GM04504 (cell line): Measurements from ENCODE around the gene GDPD5.

Experiments
- DNase-seq: peaks from one replicate; pipeline ENCODE4 v3.0.0-alpha.2; 2012; ENCODE audit warnings: low read depth

Gene GDPD5

DNA sequence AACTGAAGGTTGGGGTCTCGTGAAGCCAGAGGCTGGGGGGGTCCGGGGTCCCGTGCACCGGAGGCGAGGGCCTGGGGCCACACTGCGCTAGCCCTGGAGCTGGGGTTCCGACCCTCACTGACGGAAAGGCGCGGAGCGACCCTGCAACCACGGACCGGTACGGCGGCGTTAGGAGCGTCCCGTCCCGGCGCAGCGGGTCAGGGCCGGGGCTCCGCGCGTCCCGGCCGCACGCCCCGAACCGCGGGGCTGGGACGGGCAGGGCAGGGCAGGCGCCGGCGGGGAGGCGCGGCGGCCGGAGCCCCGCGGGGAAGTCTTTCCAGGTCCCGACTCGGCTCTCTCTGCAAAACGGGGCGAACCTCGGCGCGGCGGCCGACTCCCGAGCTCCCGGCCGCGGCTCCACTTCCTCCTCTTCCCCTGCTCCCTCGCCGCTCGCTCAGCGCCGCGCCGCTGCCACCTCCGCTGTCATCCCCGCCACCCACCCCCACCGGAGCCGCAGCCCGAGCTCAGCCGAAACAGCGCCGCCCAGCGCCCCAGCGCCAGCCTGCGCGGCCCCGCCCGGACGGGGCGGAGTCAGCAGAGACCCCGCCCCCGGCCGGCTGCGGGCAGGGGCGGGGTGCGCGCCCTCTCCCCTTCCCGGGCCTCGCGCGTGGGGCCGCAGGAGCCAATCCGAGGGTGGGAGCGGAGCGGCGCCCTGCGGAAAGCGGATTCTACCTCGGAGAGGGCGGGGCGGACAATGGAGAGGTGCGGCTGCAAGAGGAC lies at the start of gene GDPD5:
Gene GDPD5, minus strand, starts transcription at position 509 of the 759 bp plus-strand sequence. CDS start 48,206 bp downstream, outside the sequence.
- peak; percentile 69 for DNase-seq

GRCh38 chr11:75574698-75575602 lies 49.2 kb upstream of the GDPD5 start:
- DNase-seq: no peak

GRCh38 chr11:75572744-75573143 lies 47.0 kb upstream of the GDPD5 start:
- DNase-seq: no peak

DNA sequence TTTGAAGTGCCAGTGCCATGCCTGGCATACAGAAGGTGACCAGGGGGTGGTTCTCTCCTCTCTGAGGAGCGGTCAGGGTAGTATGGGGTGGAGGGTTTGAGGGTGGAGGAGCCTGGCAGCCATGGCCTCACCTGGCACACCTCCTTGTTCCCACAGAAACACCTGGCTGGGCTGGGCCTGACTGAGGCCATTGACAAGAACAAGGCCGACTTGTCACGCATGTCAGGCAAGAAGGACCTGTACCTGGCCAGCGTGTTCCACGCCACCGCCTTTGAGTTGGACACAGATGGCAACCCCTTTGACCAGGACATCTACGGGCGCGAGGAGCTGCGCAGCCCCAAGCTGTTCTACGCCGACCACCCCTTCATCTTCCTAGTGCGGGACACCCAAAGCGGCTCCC lies 45.9 kb upstream of the GDPD5 start:
- no peak for DNase-seq

DNA sequence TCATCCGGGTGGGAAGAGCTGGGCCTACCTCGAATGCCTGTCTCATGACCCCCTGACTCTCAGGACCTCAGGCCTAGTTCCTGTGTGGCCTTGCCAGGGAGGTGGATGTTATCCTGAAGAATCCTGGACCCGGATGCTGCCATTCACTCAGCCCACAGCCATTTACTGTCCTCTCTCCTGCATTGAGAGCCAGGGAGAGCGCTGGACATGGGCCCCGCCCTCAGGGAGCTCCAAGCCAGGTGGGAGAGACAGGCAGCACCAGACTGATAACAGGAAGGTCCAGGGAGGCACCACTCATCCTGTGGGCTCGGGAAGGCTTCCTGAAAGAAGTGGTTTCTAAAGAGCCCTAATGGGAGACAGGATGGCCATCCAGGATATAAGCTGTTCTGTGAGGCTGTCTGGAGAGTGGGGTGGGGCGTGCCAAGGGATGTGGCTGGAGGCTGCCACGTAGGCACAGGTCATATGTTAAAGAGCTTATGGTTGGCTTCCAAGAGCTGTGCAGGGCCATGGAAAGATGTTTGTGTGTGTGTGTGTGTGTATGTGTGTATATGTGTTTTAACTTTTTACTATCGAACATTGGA lies 44.9 kb upstream of the GDPD5 start:
- no peak for DNase-seq

- DNase-seq: no peak
Measured at GRCh38 chr11:75568616-75569219, 43.0 kb upstream of the GDPD5 start.

- DNase-seq: no peak
Measured at GRCh38 chr11:75567971-75568370, 42.2 kb upstream of the GDPD5 start.

GRCh38 chr11:75566763-75567279 lies 41.1 kb upstream of the GDPD5 start:
- no peak for DNase-seq

GRCh38 chr11:75565916-75566762 lies 40.4 kb upstream of the GDPD5 start:
- no peak for DNase-seq

DNA sequence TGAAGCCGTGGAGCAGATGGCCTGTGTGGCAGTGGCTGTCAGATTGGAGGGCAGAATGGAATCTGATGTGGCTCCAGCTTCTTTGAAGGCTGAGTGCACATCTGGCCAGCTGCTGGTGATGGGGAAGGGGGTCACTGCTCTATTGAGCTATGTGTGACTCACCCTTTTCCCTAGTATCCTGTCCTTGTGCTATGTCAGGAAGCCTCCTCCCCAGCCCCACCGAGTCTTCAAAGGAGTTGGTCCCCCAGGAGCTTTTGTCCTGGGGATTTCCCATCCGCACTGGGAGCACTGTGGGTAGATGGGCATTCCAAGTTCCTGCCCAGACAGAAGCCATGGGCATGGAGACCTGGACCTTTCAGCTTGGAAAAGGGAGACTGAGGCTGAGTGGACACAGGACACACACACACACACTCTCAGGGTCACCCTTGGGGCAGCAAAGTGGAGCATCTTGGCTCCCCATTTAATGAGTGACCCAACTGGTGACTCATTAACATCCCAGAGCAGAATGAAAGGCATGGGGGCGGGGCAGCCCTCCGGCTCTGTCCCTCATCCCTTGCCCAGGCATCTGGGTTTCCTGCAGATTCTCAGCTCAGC lies 39.6 kb upstream of the GDPD5 start:
- peak; percentile 80 for DNase-seq

DNA sequence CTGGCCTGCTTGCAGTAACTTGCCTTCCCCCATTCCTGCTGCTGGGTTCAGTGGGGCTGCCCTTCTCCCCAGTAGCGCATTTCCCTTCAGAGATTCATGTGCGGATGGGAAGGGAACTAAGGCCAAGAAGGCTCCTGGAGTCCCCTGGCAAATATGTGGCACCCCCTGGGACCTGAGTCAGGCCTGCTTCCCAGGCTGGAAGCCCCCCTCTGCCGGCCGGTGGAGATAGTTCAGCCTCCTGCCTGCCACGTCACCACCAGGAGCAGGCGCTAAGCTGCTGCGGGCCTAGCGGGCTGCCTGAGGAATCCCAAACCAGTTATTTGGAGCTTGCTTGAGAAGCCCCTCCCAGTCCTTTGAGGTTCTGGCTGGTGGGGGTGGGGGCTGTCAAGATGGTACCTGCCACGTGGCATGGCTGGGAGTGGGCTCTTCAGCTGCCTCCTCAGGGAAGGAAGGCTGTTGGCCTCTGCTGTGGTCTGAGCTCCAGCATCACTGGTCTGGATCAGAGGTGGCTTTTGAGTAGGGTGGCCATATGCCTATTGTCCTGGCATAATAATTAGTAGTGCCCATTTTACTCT lies 38.3 kb upstream of the GDPD5 start:
- peak; percentile 73 for DNase-seq

GRCh38 chr11:75563501-75563977 lies 37.8 kb upstream of the GDPD5 start:
- DNase-seq: no peak

DNA sequence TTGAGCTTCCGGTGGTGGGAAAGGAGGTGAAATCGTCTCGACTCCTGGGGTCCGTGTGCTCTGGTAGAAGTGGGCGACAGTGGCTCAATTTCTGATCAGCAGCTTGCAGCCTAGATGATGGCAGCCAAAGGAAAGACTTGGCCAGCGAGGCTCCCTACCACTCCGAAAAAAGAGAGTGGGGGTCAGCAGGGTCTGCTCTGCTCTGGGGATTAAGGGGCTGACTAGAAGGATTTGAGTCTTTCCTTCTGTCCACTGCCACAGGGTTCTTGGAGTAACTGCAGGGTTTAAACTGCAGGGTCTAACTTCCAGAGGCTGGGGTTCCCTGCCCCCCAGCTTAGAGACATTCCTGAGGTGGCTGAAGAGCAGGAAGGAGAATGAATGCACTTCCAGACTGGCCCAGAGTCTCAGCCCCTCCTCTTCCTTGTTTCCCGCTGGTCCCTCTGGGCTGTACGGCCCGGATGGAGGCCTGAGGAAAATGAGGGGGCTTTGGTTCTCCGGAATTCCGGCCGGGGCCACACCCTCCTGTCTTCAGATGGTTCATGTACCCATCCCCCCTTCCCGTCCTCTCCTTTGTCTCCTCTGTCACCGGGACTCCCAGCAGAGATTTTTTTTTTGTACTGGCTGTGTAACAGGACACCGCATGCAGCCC lies 37.2 kb upstream of the GDPD5 start:
- no peak for DNase-seq

GRCh38 chr11:75562048-75562835 lies 36.5 kb upstream of the GDPD5 start, which contains the start of gene SERPINH1:
TSS of gene SERPINH1 (plus strand) at chr11:75562253. CDS start at chr11:75566350, 4,097 bp downstream.
- DNase-seq: peak; percentile 88

GRCh38 chr11:75561426-75562047 lies 35.8 kb upstream of the GDPD5 start:
- no peak for DNase-seq

DNA sequence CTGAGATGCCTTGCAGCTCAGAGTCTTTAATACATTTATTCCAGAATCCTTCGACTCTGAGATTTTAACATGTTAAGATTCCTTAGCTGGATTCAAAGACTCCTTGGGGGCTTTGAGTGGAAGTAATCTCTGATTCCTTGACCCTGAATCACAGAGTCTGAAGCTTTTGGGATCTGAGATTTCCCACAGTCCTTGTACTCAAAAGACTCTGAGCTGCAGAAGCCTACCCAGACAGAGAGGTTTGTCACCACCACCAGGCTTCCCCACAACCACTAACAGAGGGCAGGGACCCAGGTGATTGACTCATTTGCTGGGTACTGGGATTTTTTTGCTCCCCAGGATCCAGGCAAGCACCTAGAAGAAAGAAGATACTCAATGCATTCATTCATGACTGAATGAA lies 34.9 kb upstream of the GDPD5 start:
- no peak for DNase-seq

GRCh38 chr11:75558939-75559843 lies 33.5 kb upstream of the GDPD5 start:
- no peak for DNase-seq
